Caco-2 (cell line): Measurements from ENCODE around the gene PRPH2. TPM values are rescaled to one million over a fixed set of nuclear protein-coding genes. Genes with fewer than 3 reads are reported as not detected.

ENCODE experiments used
- BruUV-seq: library from RNA; stranded (reverse); fragments of 400-500 nt; replicated peaks from 2 replicates; lab custom pipeline; 2021; lab: Mats Ljungman, UMichigan
- CTCF ChIA-PET: fragments of 300-600 bp; sonication (Branson Sonifier 250); formaldehyde crosslinking; loops from one replicate; lab custom pipeline; 2022; ENCODE audit warnings: antibody characterized with exemption; lab: Charles Lee
- POLR2A ChIA-PET: fragments of 300-600 bp; sonication (Branson Sonifier 250); formaldehyde crosslinking; loops from one replicate; lab custom pipeline; 2022; ENCODE audit warnings: antibody characterized with exemption; lab: Charles Lee
- DNase-seq, 2 experiments: peaks; one replicate each; pipeline versions ENCODE4 v3.0.0 to v3.0.0-alpha.2; 2020 to 2022
- H3K27me3 ChIP-seq: replicated peaks from 2 replicates; pipeline ENCODE4 v1.6.0; 2011; ENCODE audit warnings: low read length; ENCODE audit not compliant: control insufficient read depth, insufficient read depth
- H3K36me3 ChIP-seq: 2 replicates; pipeline ENCODE4 v1.5.1; 2011; ENCODE audit warnings: low read length; ENCODE audit not compliant: control insufficient read depth, insufficient read depth
- H3K4me1 ChIP-seq: fragments of 250-450 bp; sonication (Bioruptor Pico); 2 replicates; pipeline ENCODE4 v1.5.1; 2020; ENCODE audit warnings: mild to moderate bottlenecking
- H3K4me3 ChIP-seq: 2 replicates; pipeline ENCODE4 v1.5.1; 2011; ENCODE audit warnings: low read depth, mild to moderate bottlenecking, control low read depth, low read length
- H3K9me3 ChIP-seq: fragments of 250-450 bp; sonication (Bioruptor Pico); 2 replicates; pipeline ENCODE4 v1.5.1; 2020; ENCODE audit warnings: mild to moderate bottlenecking, moderate library complexity
- H3K27ac Mint-ChIP-seq: one replicate; pipeline ENCODE4 v1.8.0; 2022; ENCODE audit warnings: mixed read lengths; ENCODE audit not compliant: unreplicated experiment
- H3K27me3 Mint-ChIP-seq: one replicate; pipeline ENCODE4 v1.8.0; 2022; ENCODE audit warnings: mixed read lengths; ENCODE audit not compliant: insufficient read depth, unreplicated experiment
- H3K36me3 Mint-ChIP-seq: one replicate; pipeline ENCODE4 v1.8.0; 2022; ENCODE audit warnings: mild to moderate bottlenecking, mixed read lengths; ENCODE audit not compliant: insufficient read depth, unreplicated experiment
- H3K4me1 Mint-ChIP-seq: one replicate; pipeline ENCODE4 v1.8.0; 2022; ENCODE audit warnings: low read depth, mixed read lengths; ENCODE audit not compliant: unreplicated experiment
- H3K4me3 Mint-ChIP-seq: one replicate; pipeline ENCODE4 v1.8.0; 2022; ENCODE audit warnings: mild to moderate bottlenecking, moderate library complexity, mixed read lengths; ENCODE audit not compliant: unreplicated experiment
- H3K9me3 Mint-ChIP-seq: one replicate; pipeline ENCODE4 v1.8.0; 2022; ENCODE audit warnings: mixed read lengths; ENCODE audit not compliant: unreplicated experiment
- CTCF ChIP-seq, 2 experiments: fragments of 200-600 bp in 1 of 2; IDR thresholded peaks; 1 replicate in 1 of 2; 2 replicates in 1 of 2; pipeline versions ENCODE4 v1.5.1 to v1.8.0; 2011 to 2022; ENCODE audit warnings: antibody characterized with exemption in 1 of 2, control low read depth in 1 of 2, inconsistent platforms in 1 of 2, low read depth in 1 of 2, low read length in 1 of 2, mild to moderate bottlenecking in 1 of 2, moderate library complexity in 1 of 2; ENCODE audit not compliant: insufficient read depth in 1 of 2, severe bottlenecking in 1 of 2, unreplicated experiment in 1 of 2
- intact Hi-C: fragments of 100-400 bp; cut with micrococcal nuclease; formaldehyde crosslinking; loops from one replicate; pipeline ENCODE4 v1.10.0; 2022; ENCODE audit not compliant: unreplicated experiment
- total RNA-seq: library from RNA; stranded (reverse); gene quantifications from 2 replicates; pipeline ENCODE4 v1.2.3, GENCODE V29; 2022

PRPH2 gene
- total RNA-seq, 1 experiment from 2014 or later, result not detected

GRCh38 chr6:42711930-42712329 lies 10.5 kb downstream of the PRPH2 start:
- TF ChIP-seq CTCF (IDR thresholded peaks at IDR 0.05; ENCODE audit: insufficient read depth in 1 of 2, low read depth in 1 of 2, low read length in 1 of 2, severe bottlenecking in 1 of 2, unreplicated experiment in 1 of 2), result no peak
- H3K36me3 Mint-ChIP-seq, result peaks cover 4% of the 10 kb centered on the region
- H3K36me3 ChIP-seq, result no peaks in the 10 kb centered on the region
- H3K4me3 ChIP-seq, result no peak overlapping the region
- no peaks in the 10 kb centered on the region for H3K27me3 ChIP-seq
- DNase-seq, result no peak
- H3K4me3 Mint-ChIP-seq, result no peak overlapping the region
- BruUV-seq, result no TSS peak
- CTCF ChIA-PET, result no interaction called here
- intact Hi-C loops, result no loop called here
- H3K4me1 Mint-ChIP-seq, result peaks cover 12% of the 10 kb centered on the region
- no peaks in the 10 kb centered on the region for H3K9me3 ChIP-seq
- no peaks in the 10 kb centered on the region for H3K27me3 Mint-ChIP-seq
- POLR2A ChIA-PET, result no interaction called here
- no peaks in the 10 kb centered on the region for H3K4me1 ChIP-seq
- peaks cover 13% of the 10 kb centered on the region for H3K9me3 Mint-ChIP-seq
- H3K27ac Mint-ChIP-seq, result no peak overlapping the region

- Histone ChIP-seq H3K9me3 (no peaks in the 10 kb centered on the region), H3K4me3 (no peak overlapping the region), H3K36me3 (no peaks in the 10 kb centered on the region), H3K27me3 (no peaks in the 10 kb centered on the region), H3K4me1 (no peaks in the 10 kb centered on the region)
- no TSS peak for BruUV-seq
- DNase-seq, result no peak
- intact Hi-C loops, result no loop called here
- no peak for TF ChIP-seq CTCF (IDR thresholded peaks at IDR 0.05; ENCODE audit: insufficient read depth in 1 of 2, low read depth in 1 of 2, low read length in 1 of 2, severe bottlenecking in 1 of 2, unreplicated experiment in 1 of 2)
- CTCF ChIA-PET, result no interaction called here
- Mint-ChIP-seq H3K4me1 (peaks cover 12% of the 10 kb centered on the region), H3K27ac (peak overlapping the region; percentile 59), H3K9me3 (peaks cover 13% of the 10 kb centered on the region), H3K36me3 (peaks cover 4% of the 10 kb centered on the region), H3K27me3 (no peaks in the 10 kb centered on the region), H3K4me3 (no peak overlapping the region)
- POLR2A ChIA-PET, result no interaction called here
Measured at GRCh38 chr6:42710316-42710715, 12.1 kb downstream of the PRPH2 start.

GRCh38 chr6:42709871-42710270 lies 12.5 kb downstream of the PRPH2 start:
- no peaks in the 10 kb centered on the region for H3K9me3 ChIP-seq
- ChIA-PET POLR2A (no interaction called here), CTCF (no interaction called here)
- BruUV-seq, result no TSS peak
- Mint-ChIP-seq H3K36me3 (peaks cover 4% of the 10 kb centered on the region), H3K9me3 (peaks cover 13% of the 10 kb centered on the region), H3K4me1 (peaks cover 12% of the 10 kb centered on the region), H3K4me3 (no peak overlapping the region), H3K27me3 (no peaks in the 10 kb centered on the region), H3K27ac (no peak overlapping the region)
- H3K27me3 ChIP-seq, result no peaks in the 10 kb centered on the region
- no peaks in the 10 kb centered on the region for H3K4me1 ChIP-seq
- intact Hi-C loops, result no loop called here
- no peak overlapping the region for H3K4me3 ChIP-seq
- TF ChIP-seq CTCF (IDR thresholded peaks at IDR 0.05; ENCODE audit: insufficient read depth in 1 of 2, low read depth in 1 of 2, low read length in 1 of 2, severe bottlenecking in 1 of 2, unreplicated experiment in 1 of 2), result no peak
- no peak for DNase-seq
- no peaks in the 10 kb centered on the region for H3K36me3 ChIP-seq
